Esophagus muscularis mucosa (tissue), 4 donors: ENCODE results near the gene CTNND1. TPM values are rescaled to one million over a fixed set of nuclear protein-coding genes. Genes with fewer than 3 reads are reported as not detected.
"Not testable (repeated sequence)": the region's sequence is repeated elsewhere in the genome, so short reads cannot be mapped to it uniquely, and the experiment has no call there.

Experiments
- DNase-seq: peaks from one replicate; pipeline ENCODE4 v3.0.0-alpha.2; 2017; ENCODE audit errors: extremely low spot score
- H3K27ac ChIP-seq, 4 donors: fragments of 200-600 bp; sonication (generic); replicated peaks in 1 of 4; 1 replicate in 3 of 4; 2 replicates in 1 of 4; pipeline ENCODE4 v1.5.1; 2016 to 2019; ENCODE audit warnings: mild to moderate bottlenecking in 1 of 4
- H3K27me3 ChIP-seq, 4 donors: fragments of 200-600 bp; sonication (generic); one replicate each; pipeline versions ENCODE4 v1.5.1 to v1.6.0; 2016 to 2019
- H3K36me3 ChIP-seq, 4 donors: fragments of 200-600 bp; sonication (generic); one replicate each; pipeline ENCODE4 v1.5.1; 2016 to 2019
- H3K4me1 ChIP-seq, 4 donors: fragments of 200-600 bp; sonication (generic); one replicate each; pipeline ENCODE4 v1.5.1; 2016 to 2019
- H3K4me3 ChIP-seq, 4 donors: fragments of 200-600 bp; sonication (generic); 1 replicate in 2 of 4; 2 replicates in 2 of 4; pipeline ENCODE4 v1.5.1; 2016 to 2019; ENCODE audit warnings: mild to moderate bottlenecking in 4 of 4, moderate library complexity in 1 of 4
- H3K9me3 ChIP-seq, 4 donors: fragments of 200-600 bp; sonication (generic); 1 replicate in 3 of 4; 2 replicates in 1 of 4; pipeline ENCODE4 v1.5.1; 2016 to 2019
- CTCF ChIP-seq, 3 experiments: fragments of 200-600 bp in 2 of 3; fragments of 450-650 bp in 1 of 3; sonication (generic) in 2 of 3; IDR thresholded peaks; one replicate each; pipeline ENCODE4 v1.5.1; 2017 to 2019; ENCODE audit warnings: antibody characterized with exemption in 3 of 3, mild to moderate bottlenecking in 2 of 3, moderate library complexity in 1 of 3
- EP300 ChIP-seq: sonication (generic); formaldehyde crosslinking; IDR thresholded peaks from one replicate; pipeline ENCODE4 v1.6.1; 2017; ENCODE audit warnings: antibody characterized with exemption
- POLR2A ChIP-seq: fragments of 450-650 bp; IDR thresholded peaks from one replicate; pipeline ENCODE4 v1.6.1; 2017; ENCODE audit warnings: antibody characterized with exemption, moderate library complexity, mild to moderate bottlenecking, low read depth
- POLR2AphosphoS5 ChIP-seq, 2 donors: sonication (generic); formaldehyde crosslinking; IDR thresholded peaks; one replicate each; pipeline ENCODE4 v1.6.1; 2017; ENCODE audit warnings: antibody characterized with exemption in 2 of 2
- WGBS: methylation state at CpG from one replicate; pipeline ENCODE4 v1.1.5; 2018; 5-methylcytosine and 5-hydroxymethylcytosine counted together
- intact Hi-C: fragments of 100-400 bp; cut with DNase I; formaldehyde crosslinking; loops from one replicate; pipeline ENCODE4 v1.15.1; 2023
- total RNA-seq, 4 donors: library from RNA; depleted of rRNA; stranded (reverse); fragments of >200 nt; gene quantifications; one replicate each; pipeline versions ENCODE4 v1.1.0 to v1.2.1, GENCODE V29; 2016

The CTNND1 gene
- total RNA-seq, 4 donors from 2014 or later: 78.1 to 101 (median 89.5) TPM

GRCh38 chr11:57815877-57816276 is 54.3 kb downstream of the CTNND1 start:
- Histone ChIP-seq H3K9me3 (no peaks in the 10 kb centered on the region), H3K27me3 (no peaks in the 10 kb centered on the region), H3K27ac (no peak overlapping the region), H3K36me3 (peaks cover 58 to 81% (median 71%) of the 10 kb centered on the region in 4 donors), H3K4me1 (peaks cover 0 to 3% (median 0%) of the 10 kb centered on the region in 4 donors), H3K4me3 (no peak overlapping the region)
- intact Hi-C loops: no loop called here
- WGBS: 74% methylated on average over 5 of the region's 5 CpGs
- TF ChIP-seq POLR2AphosphoS5 (IDR thresholded peaks at IDR 0.05) (no peak), CTCF (IDR thresholded peaks at IDR 0.05) (no peak), POLR2A (no peak)
- no peak for DNase-seq

- Histone ChIP-seq H3K27ac (no peak overlapping the region), H3K9me3 (no peaks in the 10 kb centered on the region), H3K4me1 (peaks cover 0 to 3% (median 0%) of the 10 kb centered on the region in 4 donors), H3K4me3 (no peak overlapping the region), H3K36me3 (peaks cover 34 to 52% (median 44%) of the 10 kb centered on the region in 4 donors), H3K27me3 (no peaks in the 10 kb centered on the region)
- no peak for DNase-seq
- TF ChIP-seq CTCF (IDR thresholded peaks at IDR 0.05) (no peak), POLR2A (no peak), EP300 (no peak), POLR2AphosphoS5 (IDR thresholded peaks at IDR 0.05) (no peak)
- intact Hi-C loops: no loop called here
- 96% methylated on average over 1 of the region's 1 CpG for WGBS
These were observed 57.2 kb downstream of the CTNND1 start for GRCh38 chr11:57818812-57819211.

- Histone ChIP-seq H3K27me3 (no peaks in the 10 kb centered on the region), H3K4me1 (peaks cover 0 to 3% (median 0%) of the 10 kb centered on the region in 4 donors), H3K36me3 (peaks cover 28 to 46% (median 38%) of the 10 kb centered on the region in 4 donors), H3K4me3 (no peak overlapping the region), H3K27ac (no peak overlapping the region), H3K9me3 (no peaks in the 10 kb centered on the region)
- DNase-seq: no peak
- TF ChIP-seq POLR2A: no peak
- no peak for TF ChIP-seq EP300
- 64% methylated on average over 7 of the region's 7 CpGs for WGBS
- intact Hi-C loops: no loop called here
These were observed 57.8 kb downstream of the CTNND1 start for GRCh38 chr11:57819252-57819979.

- Histone ChIP-seq H3K9me3 (no peaks in the 10 kb centered on the region), H3K4me1 (peaks cover 0 to 3% (median 0%) of the 10 kb centered on the region in 4 donors), H3K4me3 (no peak overlapping the region), H3K27me3 (no peaks in the 10 kb centered on the region), H3K27ac (no peak overlapping the region), H3K36me3 (peaks cover 0 to 1% (median 0%) of the 10 kb centered on the region in 4 donors)
- peak; percentile 80 for DNase-seq
- WGBS: 91% methylated on average over 1 of the region's 1 CpG
- TF ChIP-seq EP300: no peak
- no peak for TF ChIP-seq POLR2AphosphoS5 (IDR thresholded peaks at IDR 0.05)
- no peak for TF ChIP-seq POLR2A
- TF ChIP-seq CTCF (IDR thresholded peaks at IDR 0.05): no peak
- intact Hi-C loops: no loop called here
These were observed 62.3 kb downstream of the CTNND1 start for GRCh38 chr11:57823859-57824258.

GRCh38 chr11:57834852-57835251 is 73.2 kb downstream of the CTNND1 start:
- intact Hi-C loops: no loop called here
- Histone ChIP-seq H3K9me3 (no peaks in the 10 kb centered on the region), H3K27ac (no peak overlapping the region), H3K36me3 (no peaks in the 10 kb centered on the region), H3K4me1 (no peaks in the 10 kb centered on the region), H3K27me3 (peaks cover 0 to 5% (median 0%) of the 10 kb centered on the region in 4 donors), H3K4me3 (no peak overlapping the region)
- no peak for TF ChIP-seq POLR2A
- TF ChIP-seq EP300: no peak
- no peak for TF ChIP-seq POLR2AphosphoS5 (IDR thresholded peaks at IDR 0.05)
- no peak for TF ChIP-seq CTCF (IDR thresholded peaks at IDR 0.05)
- no peak for DNase-seq
- WGBS: 96% methylated on average over 1 of the region's 1 CpG

GRCh38 chr11:57838609-57839008 is 77.0 kb downstream of the CTNND1 start:
- H3K9me3 ChIP-seq, intact Hi-C loops, H3K4me1 ChIP-seq, H3K4me3 ChIP-seq, H3K27ac ChIP-seq, DNase-seq, H3K27me3 ChIP-seq, H3K36me3 ChIP-seq: not testable (repeated sequence)
- WGBS: 92% methylated on average over 3 of the region's 3 CpGs
